Kidney (tissue), 14 donors: ENCODE measurements around the gene PRDX1. TPM values are rescaled to one million over a fixed set of nuclear protein-coding genes. Genes with fewer than 3 reads are reported as not detected.
A peak's percentile ranks its signal among the peaks of the same experiment; 100 is the strongest.

Experiments
- DNase-seq, 5 donors: peaks; one replicate each; pipeline ENCODE4 v3.0.0-alpha.2; 2013 to 2020
- FAIRE-seq: peaks from 2 replicates; lab custom pipeline; 2012; peaks lifted over from hg19 to GRCh38; lab: Jason Lieb, UNC
- H3K27ac ChIP-seq, 2 donors: one replicate each; pipeline ENCODE4 v1.7.0; 2013; ENCODE audit warnings: low read depth in 2 of 2, low read length in 2 of 2, inconsistent platforms in 1 of 2
- H3K27me3 ChIP-seq: one replicate; pipeline ENCODE4 v1.7.1; 2013; ENCODE audit warnings: low read length, inconsistent platforms; ENCODE audit not compliant: control insufficient read depth, insufficient read depth
- H3K36me3 ChIP-seq, 3 donors: one replicate each; pipeline versions ENCODE4 v1.7.0 to v1.7.1; 2013; ENCODE audit warnings: low read length in 3 of 3, control low read depth in 1 of 3, inconsistent platforms in 1 of 3; ENCODE audit not compliant: insufficient read depth in 3 of 3, control insufficient read depth in 2 of 3
- H3K4me1 ChIP-seq, 3 donors: one replicate each; pipeline versions ENCODE4 v1.7.0 to v1.7.1; 2013; ENCODE audit warnings: low read length in 3 of 3, inconsistent platforms in 1 of 3, low read depth in 1 of 3; ENCODE audit not compliant: control insufficient read depth in 2 of 3, insufficient read depth in 2 of 3
- H3K4me3 ChIP-seq, 3 donors: one replicate each; pipeline versions ENCODE4 v1.7.0 to v1.8.1; 2013; ENCODE audit warnings: low read length in 3 of 3, control low read depth in 1 of 3, inconsistent platforms in 1 of 3
- H3K9ac ChIP-seq, 3 donors: one replicate each; pipeline versions ENCODE4 v1.7.0 to v1.7.1; 2013; ENCODE audit warnings: low read length in 3 of 3, control low read depth in 1 of 3, inconsistent platforms in 1 of 3
- H3K9me3 ChIP-seq, 3 donors: one replicate each; pipeline versions ENCODE4 v1.7.0 to v1.7.1; 2013; ENCODE audit warnings: low read length in 3 of 3, control low read depth in 1 of 3, inconsistent platforms in 1 of 3; ENCODE audit not compliant: control insufficient read depth in 2 of 3, insufficient read depth in 1 of 3
- intact Hi-C: fragments of 100-400 bp; cut with DNase I; formaldehyde crosslinking; loops from one replicate; pipeline ENCODE4 v1.11.1; 2022
- polyA plus RNA-seq: library from polyadenylated mRNA; stranded (reverse); fragments of 350-450 nt; fragmentation: Illumina TruSeq; extraction: RNeasy Lipid Tissue Mini Kit (QIAGEN cat#74804); gene quantifications from one replicate; pipeline ENCODE4 v1.2.3, GENCODE V29; 2014; ENCODE audit warnings: low read depth, low replicate concordance; ENCODE audit not compliant: insufficient read depth
- total RNA-seq: library from RNA; stranded (reverse); fragmentation: NEBNext Ultra II Directional; extraction: Animal tissue kit (Norgen Biotek cat#: 25700); gene quantifications from one replicate; pipeline ENCODE4 v1.2.1, GENCODE V29; 2021
- TF ChIP-seq, protein P1 (sequence below): IDR thresholded peaks from 3 replicates; pipeline ENCODE4 v1.5.1; 2012; ENCODE audit warnings: mild to moderate bottlenecking, moderate library complexity, borderline replicate concordance; ENCODE audit not compliant: insufficient read depth; ENCODE audit errors: extremely low read depth
- donor health status: control.
- donor health status: control.
- donor health status: control.
- donor health status: control.
- donor health status: control.
- donor health status: DM: yes; HTN: yes; CAD: no.
- donor health status: Normal renal cell carcinoma (clear cell type).

Gene PRDX1
- total and polyA plus RNA-seq, 2 donors from 2014 or later: 452 to 1,042 TPM

DNA sequence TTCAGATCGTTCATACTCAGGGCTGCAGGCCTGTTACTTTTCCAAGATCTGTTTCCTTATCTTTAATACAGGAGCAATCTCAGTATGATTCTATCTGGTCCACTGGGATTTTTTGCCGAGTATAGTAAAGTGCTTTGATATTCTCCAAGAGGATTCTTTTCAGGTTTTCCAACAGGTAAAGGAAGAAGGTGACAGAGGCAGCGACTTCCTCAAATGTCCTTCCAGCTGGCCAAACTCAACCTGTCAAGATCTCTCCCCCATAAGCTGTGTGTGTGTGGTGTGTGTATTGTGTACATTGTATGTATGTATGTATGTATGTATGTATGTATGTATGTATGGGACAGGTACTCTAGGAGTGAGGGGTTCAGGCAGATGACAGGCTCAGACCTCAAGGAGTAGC lies 30.0 kb upstream of the PRDX1 start:
- TF ChIP-seq, protein P1, sequence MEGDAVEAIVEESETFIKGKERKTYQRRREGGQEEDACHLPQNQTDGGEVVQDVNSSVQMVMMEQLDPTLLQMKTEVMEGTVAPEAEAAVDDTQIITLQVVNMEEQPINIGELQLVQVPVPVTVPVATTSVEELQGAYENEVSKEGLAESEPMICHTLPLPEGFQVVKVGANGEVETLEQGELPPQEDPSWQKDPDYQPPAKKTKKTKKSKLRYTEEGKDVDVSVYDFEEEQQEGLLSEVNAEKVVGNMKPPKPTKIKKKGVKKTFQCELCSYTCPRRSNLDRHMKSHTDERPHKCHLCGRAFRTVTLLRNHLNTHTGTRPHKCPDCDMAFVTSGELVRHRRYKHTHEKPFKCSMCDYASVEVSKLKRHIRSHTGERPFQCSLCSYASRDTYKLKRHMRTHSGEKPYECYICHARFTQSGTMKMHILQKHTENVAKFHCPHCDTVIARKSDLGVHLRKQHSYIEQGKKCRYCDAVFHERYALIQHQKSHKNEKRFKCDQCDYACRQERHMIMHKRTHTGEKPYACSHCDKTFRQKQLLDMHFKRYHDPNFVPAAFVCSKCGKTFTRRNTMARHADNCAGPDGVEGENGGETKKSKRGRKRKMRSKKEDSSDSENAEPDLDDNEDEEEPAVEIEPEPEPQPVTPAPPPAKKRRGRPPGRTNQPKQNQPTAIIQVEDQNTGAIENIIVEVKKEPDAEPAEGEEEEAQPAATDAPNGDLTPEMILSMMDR: no peak
- intact Hi-C loops: no loop called here

DNA sequence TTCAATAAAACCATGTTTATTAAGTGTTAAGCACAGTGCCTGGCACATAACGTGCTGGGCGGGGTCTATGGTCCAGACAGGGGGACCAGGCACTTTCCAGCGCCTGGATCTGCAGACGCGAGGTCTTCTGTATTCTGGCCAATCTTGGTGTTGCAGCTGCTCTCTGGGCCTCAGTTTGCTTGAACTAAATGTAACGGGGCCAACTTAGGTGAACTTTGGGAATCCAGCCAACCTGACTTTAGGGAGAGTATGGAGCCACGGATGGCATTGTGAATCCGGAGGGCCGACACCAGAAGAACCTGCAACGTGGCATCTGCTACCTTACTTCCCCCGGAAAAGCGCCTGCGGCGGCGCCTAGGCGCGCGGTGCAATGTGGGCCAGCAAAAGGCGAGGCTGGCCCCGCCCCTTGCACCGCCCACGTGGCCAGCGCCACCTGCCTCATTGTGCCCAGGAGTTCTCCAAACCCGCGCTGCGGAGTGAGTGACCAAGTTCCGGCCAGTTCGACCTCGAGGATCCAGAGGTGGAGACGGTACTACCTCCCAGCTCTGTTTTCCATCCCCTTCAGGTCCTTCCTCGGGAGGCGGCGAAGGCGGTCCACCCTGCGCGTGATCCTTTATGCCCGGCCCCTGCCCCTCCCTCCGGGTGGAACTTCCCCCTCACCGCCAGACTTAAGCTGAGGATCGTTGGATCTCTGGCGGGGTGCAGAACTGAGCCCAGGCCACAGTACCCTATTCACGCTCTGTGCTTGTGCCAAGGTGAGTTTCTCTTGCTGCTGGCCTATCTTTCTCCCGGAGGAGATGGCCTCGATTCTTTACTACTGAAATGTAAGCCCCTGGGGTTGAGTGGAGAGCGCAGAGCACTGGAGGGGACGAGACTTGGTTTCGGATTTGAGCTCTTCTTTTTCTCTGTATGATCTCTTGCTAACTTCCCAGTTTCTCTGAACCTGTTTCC lies 29.0 kb upstream of the PRDX1 start, which contains the start of gene AKR1A1:
TSS of gene AKR1A1 (plus strand) at position 426 of the 951 bp plus-strand sequence. CDS start 10,969 bp downstream, outside the sequence.
- peak within 1 kb of the TSS; percentile 80 to 93 (median 89) for H3K9ac ChIP-seq
- DNase-seq (peak; percentile 91 to 97 (median 96)), FAIRE-seq (no peak)
- intact Hi-C loops: no loop called here
- H3K4me3 ChIP-seq: peak within 1 kb of the TSS; percentile 84 to 97 (median 94)
- H3K36me3 ChIP-seq: peaks cover 0 to 5% (median 0%) of the 10 kb centered on the region in 3 donors
- TF ChIP-seq, protein P1: no peak
- no peaks in the 10 kb centered on the region for H3K9me3 ChIP-seq
- H3K27me3 ChIP-seq: no peaks in the 10 kb centered on the region
- peak within 1 kb of the TSS; percentile 82 to 83 for H3K27ac ChIP-seq
- H3K4me1 ChIP-seq: peaks cover 4 to 11% (median 9%) of the 10 kb centered on the region in 3 donors

More for the DNA sequence above, 30.0 kb upstream of the PRDX1 start:
- Histone ChIP-seq H3K4me3 (peak overlapping the region; percentile 84 to 97 (median 94)), H3K36me3 (peaks cover 0 to 5% (median 0%) of the 10 kb centered on the region in 3 donors), H3K4me1 (peaks cover 4 to 11% (median 9%) of the 10 kb centered on the region in 3 donors), H3K27ac (no peak overlapping the region), H3K9me3 (no peaks in the 10 kb centered on the region), H3K27me3 (no peaks in the 10 kb centered on the region), H3K9ac (peak overlapping the region; percentile 80 to 93 (median 89))
- DNase-seq (no peak), FAIRE-seq (no peak)

DNA sequence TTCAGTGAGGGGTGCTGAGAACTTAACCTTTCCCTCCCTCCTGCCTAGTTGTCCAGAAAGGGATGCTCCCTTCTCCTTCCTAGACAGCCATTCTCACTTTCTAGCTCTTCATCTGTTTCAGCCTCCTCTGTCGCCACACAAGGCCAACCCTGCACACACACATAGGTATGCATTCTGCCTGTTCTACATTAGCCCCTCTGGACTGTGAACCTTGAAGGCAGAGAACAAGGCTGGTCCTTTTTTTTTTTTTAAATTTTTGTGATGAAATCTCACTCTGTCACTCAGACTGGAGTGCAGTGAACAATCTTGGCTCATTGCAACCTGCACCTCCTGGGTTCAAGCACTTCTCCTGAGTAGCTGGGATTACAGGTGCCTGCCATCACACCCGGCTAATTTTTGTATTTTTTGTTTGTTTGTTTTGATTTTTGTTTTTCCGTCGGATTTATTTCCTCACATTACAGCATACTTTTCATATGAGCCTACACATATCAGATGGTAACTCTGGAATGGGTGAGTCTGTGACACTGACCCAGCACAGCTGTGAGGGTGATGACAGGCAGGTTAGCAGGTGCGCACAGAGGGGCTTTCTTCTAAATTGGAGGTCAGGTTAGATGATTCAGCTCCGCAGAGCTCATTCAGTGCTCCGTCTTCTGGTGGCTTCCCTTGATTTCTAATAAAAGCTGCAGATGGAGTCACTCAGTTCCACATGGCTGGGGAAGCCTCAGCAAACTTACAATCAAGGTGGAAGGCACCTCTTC lies 24.0 kb upstream of the PRDX1 start:
- Histone ChIP-seq H3K4me1 (peaks cover 3 to 6% (median 3%) of the 10 kb centered on the region in 3 donors), H3K36me3 (no peaks in the 10 kb centered on the region), H3K27ac (no peak overlapping the region), H3K4me3 (no peak overlapping the region), H3K27me3 (no peaks in the 10 kb centered on the region), H3K9ac (no peak overlapping the region), H3K9me3 (no peaks in the 10 kb centered on the region)
- TF ChIP-seq, protein P1: no peak
- no peak for FAIRE-seq
- no peak for DNase-seq
- intact Hi-C loops: no loop called here
